IMR-90 (cell line): ENCODE data around the gene LRRC2. TPM values are rescaled to one million over a fixed set of nuclear protein-coding genes. Genes with fewer than 3 reads are reported as not detected.
A peak's percentile ranks its signal among the peaks of the same experiment; 100 is the strongest.

Experiments
- ATAC-seq: fragments of 200-7000 bp; cut with Tn5 transposase; 2 replicates; pipeline ENCODE4 v1.9.1; 2020; ENCODE audit warnings: low read depth, mild to moderate bottlenecking, moderate library complexity
- BruUV-seq: library from RNA; stranded (reverse); fragments of 400-500 nt; replicated peaks from 2 replicates; lab custom pipeline; 2021; lab: Mats Ljungman, UMichigan
- CTCF ChIA-PET: fragments of 300-600 bp; formaldehyde crosslinking; extraction: SDS; loops from one replicate; lab custom pipeline; 2021; ENCODE audit warnings: antibody characterized with exemption; lab: Yijun Ruan, JAX
- POLR2A ChIA-PET: fragments of 300-600 bp; sonication (Branson Sonifier 250); formaldehyde crosslinking; loops from one replicate; lab custom pipeline; 2022; ENCODE audit warnings: antibody characterized with exemption; ENCODE audit not compliant: unreplicated experiment; lab: Charles Lee
- DNase-seq: peaks from one replicate; pipeline ENCODE4 v3.0.0; 2013
- H2AFZ ChIP-seq: replicated peaks from 2 replicates; pipeline ENCODE3; 2013; ENCODE audit warnings: low read length, mild to moderate bottlenecking; ENCODE audit not compliant: poor library complexity
- H2AK5ac ChIP-seq: 2 replicates; pipeline ENCODE4 v1.6.1; 2013; ENCODE audit warnings: low read depth, low read length, inconsistent platforms
- H2AK9ac ChIP-seq: replicated peaks from 2 replicates; pipeline ENCODE3; 2013; ENCODE audit warnings: mild to moderate bottlenecking, low read depth, low read length, moderate library complexity; ENCODE audit not compliant: poor library complexity
- H2BK120ac ChIP-seq: 2 replicates; pipeline ENCODE4 v1.6.1; 2013; ENCODE audit warnings: low read depth, low read length, inconsistent platforms
- H2BK15ac ChIP-seq: 3 replicates; pipeline ENCODE4 v1.6.1; 2013; ENCODE audit warnings: low read depth, low read length, inconsistent platforms
- H2BK20ac ChIP-seq: 2 replicates; pipeline ENCODE4 v1.6.1; 2013; ENCODE audit warnings: low read depth, mild to moderate bottlenecking, inconsistent platforms, low read length, moderate library complexity
- H2BK5ac ChIP-seq: 2 replicates; pipeline ENCODE4 v1.6.1; 2013; ENCODE audit warnings: mild to moderate bottlenecking, low read depth, low read length, inconsistent platforms; ENCODE audit not compliant: poor library complexity, severe bottlenecking
- H3K14ac ChIP-seq: replicated peaks from 2 replicates; pipeline ENCODE4 v1.6.1; 2013; ENCODE audit warnings: low read depth, low read length, inconsistent platforms
- H3K18ac ChIP-seq: 2 replicates; pipeline ENCODE4 v1.6.1; 2013; ENCODE audit warnings: low read depth, low read length, control low read depth
- H3K23ac ChIP-seq: 2 replicates; pipeline ENCODE4 v1.6.1; 2013; ENCODE audit warnings: low read depth, low read length, inconsistent platforms
- H3K27ac ChIP-seq: 2 replicates; pipeline ENCODE4 v1.5.1; 2013; ENCODE audit warnings: mild to moderate bottlenecking, control low read depth, low read length; ENCODE audit not compliant: insufficient read depth
- H3K27me3 ChIP-seq: 2 replicates; pipeline ENCODE4 v1.6.1; 2013; ENCODE audit warnings: low read length; ENCODE audit not compliant: control insufficient read depth, insufficient read depth
- H3K36me3 ChIP-seq: 2 replicates; pipeline ENCODE4 v1.6.1; 2013; ENCODE audit warnings: low read length, mixed read lengths; ENCODE audit not compliant: control insufficient read depth, insufficient read depth
- H3K4ac ChIP-seq: 2 replicates; pipeline ENCODE4 v1.6.1; 2013; ENCODE audit warnings: low read depth, low read length, inconsistent platforms
- H3K4me1 ChIP-seq: 2 replicates; pipeline ENCODE4 v1.6.1; 2013; ENCODE audit warnings: low read length, mixed read lengths; ENCODE audit not compliant: control insufficient read depth, insufficient read depth
- H3K4me2 ChIP-seq: 2 replicates; pipeline ENCODE4 v1.6.1; 2013; ENCODE audit warnings: low read depth, mild to moderate bottlenecking, control low read depth, low read length, moderate library complexity
- H3K4me3 ChIP-seq: 2 replicates; pipeline ENCODE4 v1.5.1; 2013; ENCODE audit warnings: low read depth, mild to moderate bottlenecking, control low read depth, low read length, moderate library complexity; ENCODE audit not compliant: insufficient read depth
- H3K56ac ChIP-seq: 2 replicates; pipeline ENCODE4 v1.6.1; 2013; ENCODE audit warnings: low read length, inconsistent platforms; ENCODE audit not compliant: insufficient read depth; ENCODE audit errors: extremely low read depth
- H3K79me1 ChIP-seq, 2 experiments: 2 replicates each; pipeline ENCODE4 v1.6.1; 2013; ENCODE audit warnings: low read length in 2 of 2, inconsistent platforms in 1 of 2, low read depth in 1 of 2
- H3K9ac ChIP-seq: 2 replicates; pipeline ENCODE4 v1.6.1; 2013; ENCODE audit warnings: low read depth, low read length, control low read depth
- H3K9me1 ChIP-seq: 2 replicates; pipeline ENCODE4 v1.6.1; 2013; ENCODE audit warnings: low read length, inconsistent platforms; ENCODE audit not compliant: insufficient read depth
- H3K9me3 ChIP-seq: 2 replicates; pipeline ENCODE4 v1.6.1; 2013; ENCODE audit warnings: low read length; ENCODE audit not compliant: control insufficient read depth, insufficient read depth
- H4K20me1 ChIP-seq: 2 replicates; pipeline ENCODE4 v1.6.1; 2013; ENCODE audit warnings: low read length, inconsistent platforms; ENCODE audit not compliant: insufficient read depth
- H4K5ac ChIP-seq: 2 replicates; pipeline ENCODE4 v1.6.1; 2013; ENCODE audit warnings: mild to moderate bottlenecking, low read depth, low read length, control low read depth
- H4K8ac ChIP-seq, 2 experiments: 2 replicates each; pipeline ENCODE4 v1.6.1; 2013; ENCODE audit warnings: low read depth in 2 of 2, low read length in 2 of 2, control low read depth in 1 of 2, inconsistent platforms in 1 of 2
- H4K91ac ChIP-seq: 2 replicates; pipeline ENCODE4 v1.6.1; 2013; ENCODE audit warnings: low read depth, low read length, inconsistent platforms; ENCODE audit not compliant: insufficient read depth
- BHLHE40 ChIP-seq: fragments of 150-350 bp; IDR thresholded peaks from 2 replicates; pipeline ENCODE4 v1.6.1; 2016; ENCODE audit warnings: mild to moderate bottlenecking, low read depth, low read length
- NFE2L2 ChIP-seq: fragments of 150-350 bp; IDR thresholded peaks from 2 replicates; pipeline ENCODE4 v1.6.1; 2016; ENCODE audit warnings: low read depth, mild to moderate bottlenecking, low read length
- POLR2A ChIP-seq: IDR thresholded peaks from 2 replicates; pipeline ENCODE4 v1.6.1; 2012; ENCODE audit warnings: mild to moderate bottlenecking, low read depth, low read length
- RFX5 ChIP-seq: IDR thresholded peaks from 2 replicates; pipeline ENCODE4 v1.8.0; 2012; ENCODE audit warnings: low read depth, mild to moderate bottlenecking, low read length, moderate library complexity
- WGBS, 2 experiments: methylation state at CpG; one replicate each; pipeline versions ENCODE4 v1.1.5 to v1.1.7; 2013; ENCODE audit warnings: missing lambda C conversion rate in 2 of 2; ENCODE audit not compliant: insufficient read length in 1 of 2; ENCODE audit errors: extremely low coverage in 2 of 2; 5-methylcytosine and 5-hydroxymethylcytosine counted together
- dilution Hi-C: fragments of 300-500 bp; cut with HindIII; formaldehyde crosslinking; loops from one replicate; pipeline ENCODE4 v1.14.3; 2018; ENCODE audit warnings: low sequenced_read_pairs; ENCODE audit not compliant: unreplicated experiment
- in situ Hi-C: fragments of 300-500 bp; cut with MboI; formaldehyde crosslinking; loops from 3 replicates; pipeline ENCODE4 v1.14.3; 2019; ENCODE audit warnings: low sequenced_read_pairs, inconsistent platforms, mixed read lengths
- intact Hi-C: fragments of 100-400 bp; cut with micrococcal nuclease; formaldehyde crosslinking; loops from 2 replicates; pipeline ENCODE4 v1.10.0; 2022
- polyA plus RNA-seq, 3 experiments: library from polyadenylated mRNA; depleted of rRNA; stranded (reverse); fragments of >200 nt; gene quantifications; 2 replicates each; pipeline ENCODE4 v1.2.3, GENCODE V29; 2012; ENCODE audit warnings: low replicate concordance in 1 of 3
- total RNA-seq: library from RNA; depleted of rRNA; stranded (reverse); fragments of >200 nt; gene quantifications from 2 replicates; pipeline ENCODE4 v1.2.3, GENCODE V29; 2012

The LRRC2 gene
- total and polyA plus RNA-seq, 2 of the 4 experiments (the other 2 are of a cell fraction), result 2.9 to 4.1 TPM

- TF ChIP-seq RFX5, result no peak
- no peak for TF ChIP-seq BHLHE40
- TF ChIP-seq NFE2L2, result no peak
- no peak for TF ChIP-seq POLR2A
- CTCF ChIA-PET, result interaction anchor here (1.3 to 1.5 kb wide), 2 partner anchors 49 to 90 kb away, joined by 3 to 4 read pairs; no protein-coding TSS in a partner anchor
- no peak overlapping the region for H3K56ac ChIP-seq
- H3K4me1 ChIP-seq, result peaks cover 24% of the 10 kb centered on the region
- peak overlapping the region; percentile 89 for H2BK20ac ChIP-seq
- in situ Hi-C loops (no loop called here), intact Hi-C loops (no loop called here), dilution Hi-C loops (no loop called here)
- H2AK9ac ChIP-seq, result no peak overlapping the region
- POLR2A ChIA-PET, result no interaction called here
- H2AFZ ChIP-seq, result peak overlapping the region; percentile 26
- H3K23ac ChIP-seq, result peak overlapping the region; percentile 58; the same call in 1 of the 2 replicates
- peak overlapping the region; percentile 96; the same call in 2 of the 3 replicates for H2BK15ac ChIP-seq
- H4K20me1 ChIP-seq, result no peaks in the 10 kb centered on the region
- H3K27ac ChIP-seq, result no peak overlapping the region
- H2AK5ac ChIP-seq, result peak overlapping the region; percentile 98
- peak overlapping the region; percentile 49 to 87 for H4K8ac ChIP-seq
- H3K4me2 ChIP-seq, result peak overlapping the region; percentile 10; the same call in 1 of the 2 replicates
- H3K9me3 ChIP-seq, result no peaks in the 10 kb centered on the region
- no peaks in the 10 kb centered on the region for H3K27me3 ChIP-seq
- H3K9me1 ChIP-seq, result peaks cover 30% of the 10 kb centered on the region
- peak overlapping the region; percentile 79 for H2BK120ac ChIP-seq
- DNase-seq, result no peak
- peak overlapping the region; percentile 75 for H3K4ac ChIP-seq
- BruUV-seq, result no TSS peak
- no peak overlapping the region for H3K4me3 ChIP-seq
- peak overlapping the region; percentile 48 for H3K14ac ChIP-seq
- no peak overlapping the region for H3K9ac ChIP-seq
- no CpG with 5 or more reads among the region's 9 CpGs for WGBS, 2 experiments
- H2BK5ac ChIP-seq, result peak overlapping the region; percentile 28
- ATAC-seq, result no peak
- peaks cover 18% of the 10 kb centered on the region for H3K36me3 ChIP-seq
- peak overlapping the region; percentile 79 for H4K91ac ChIP-seq
- H3K79me1 ChIP-seq, result peaks cover 0 to 6% of the 10 kb centered on the region in 2 experiments; a peak in 1 of 4 replicates
- H4K5ac ChIP-seq, result peak overlapping the region; percentile 38; the same call in 1 of the 2 replicates
- peak overlapping the region; percentile 48; the same call in 1 of the 2 replicates for H3K18ac ChIP-seq
Observed at GRCh38 chr3:46539443-46540005, 26.6 kb downstream of the LRRC2 start.
